ENCODE results near the gene SCD. TPM values are rescaled to one million over a fixed set of nuclear protein-coding genes. Genes with fewer than 3 reads are reported as not detected.

Gene SCD
- total RNA-seq, 2 donors from 2014 or later = 70.9 to 90.1 TPM

GRCh38 chr10:100334762-100335161 is 12.3 kb upstream of the SCD start:
- DNase-seq = no peak
- ATAC-seq = no peak
- intact Hi-C loops (cut with DNase I, micrococcal nuclease) = loop anchor here in 1 of 2 donors (5.0 kb wide), 1 partner anchor 98 kb away; no protein-coding TSS in a partner anchor

- ATAC-seq = peak; percentile 68
- DNase-seq = peak; percentile 45 to 84
- intact Hi-C loops (cut with DNase I, micrococcal nuclease) = loop anchor here (2.0 to 5.0 kb wide), 2 partner anchors 94 kb away; no protein-coding TSS in a partner anchor
These were observed 8.5 kb upstream of the SCD start for GRCh38 chr10:100338434-100339036.

GRCh38 chr10:100339236-100339635 is 7.8 kb upstream of the SCD start:
- intact Hi-C loops (cut with DNase I, micrococcal nuclease) = loop anchor here (2.0 to 5.0 kb wide), 2 partner anchors 93 to 94 kb away; no protein-coding TSS in a partner anchor
- DNase-seq (no peak), ATAC-seq (peak; percentile 25)

GRCh38 chr10:100340948-100341847 is 5.8 kb upstream of the SCD start:
- intact Hi-C loops (cut with DNase I, micrococcal nuclease) = no loop called here
- DNase-seq = no peak
- peak; percentile 48 for ATAC-seq

- peak; percentile 64 to 68 for DNase-seq
- peak; percentile 71 for ATAC-seq
- intact Hi-C loops (cut with DNase I, micrococcal nuclease) = no loop called here
These were observed 4.9 kb upstream of the SCD start for GRCh38 chr10:100341953-100342626.

GRCh38 chr10:100342627-100342972 is 4.4 kb upstream of the SCD start:
- ATAC-seq = peak; percentile 11
- DNase-seq = no peak
- intact Hi-C loops (cut with DNase I, micrococcal nuclease) = no loop called here

- intact Hi-C loops (cut with DNase I, micrococcal nuclease) = no loop called here
- ATAC-seq (no peak), DNase-seq (no peak)
These were observed 2.7 kb upstream of the SCD start for GRCh38 chr10:100344241-100344788.

- intact Hi-C loops (cut with DNase I, micrococcal nuclease) = no loop called here
- ATAC-seq (no peak), DNase-seq (no peak)
These were observed 1.3 kb upstream of the SCD start for GRCh38 chr10:100345570-100346330.

- peak; percentile 75 to 86 for DNase-seq
- intact Hi-C loops (cut with DNase I, micrococcal nuclease) = no loop called here
- ATAC-seq = peak; percentile 67
These were observed 675 bp upstream of the SCD start for GRCh38 chr10:100346351-100346764.

GRCh38 chr10:100347568-100348195 is 649 bp downstream of the SCD start:
- peak; percentile 25 for ATAC-seq
- DNase-seq = no peak
- intact Hi-C loops (cut with DNase I, micrococcal nuclease) = no loop called here

GRCh38 chr10:100348389-100348927 is 1.4 kb downstream of the SCD start:
- intact Hi-C loops (cut with DNase I, micrococcal nuclease) = no loop called here
- ATAC-seq (no peak), DNase-seq (no peak)

- no peak for DNase-seq
- no peak for ATAC-seq
These were observed 2.1 kb downstream of the SCD start for GRCh38 chr10:100349087-100349486.

GRCh38 chr10:100349672-100350071 is 2.6 kb downstream of the SCD start:
- ATAC-seq (no peak), DNase-seq (no peak)
- intact Hi-C loops (cut with DNase I, micrococcal nuclease) = no loop called here

More at GRCh38 chr10:100349087-100349486, 2.1 kb downstream of the SCD start:
- intact Hi-C loops (cut with DNase I, micrococcal nuclease) = no loop called here

GRCh38 chr10:100350914-100351485 is 4.0 kb downstream of the SCD start:
- DNase-seq (no peak), ATAC-seq (no peak)
- intact Hi-C loops (cut with DNase I, micrococcal nuclease) = no loop called here

- DNase-seq (no peak), ATAC-seq (no peak)
- intact Hi-C loops (cut with DNase I, micrococcal nuclease) = no loop called here
These were observed 6.9 kb downstream of the SCD start for GRCh38 chr10:100353770-100354485.

GRCh38 chr10:100355086-100355485 is 8.1 kb downstream of the SCD start:
- no peak for DNase-seq
- peak; percentile 57 for ATAC-seq
- intact Hi-C loops (cut with DNase I, micrococcal nuclease) = no loop called here
